Measurements from ENCODE around the gene LRRC9. TPM values are rescaled to one million over a fixed set of nuclear protein-coding genes. Genes with fewer than 3 reads are reported as not detected.

LRRC9 gene
- 10 to 100 TPM in 1 of 2 donors, 1 to 10 TPM in 1; 4.3 to 11.0 TPM for total RNA-seq
- 10.1 TPM for polyA plus RNA-seq (ENCODE audit: insufficient read depth, low read depth, low replicate concordance)
- long read RNA-seq, donor 1, result 0 reads
- long read RNA-seq, donor 2, result 0 reads

DNA sequence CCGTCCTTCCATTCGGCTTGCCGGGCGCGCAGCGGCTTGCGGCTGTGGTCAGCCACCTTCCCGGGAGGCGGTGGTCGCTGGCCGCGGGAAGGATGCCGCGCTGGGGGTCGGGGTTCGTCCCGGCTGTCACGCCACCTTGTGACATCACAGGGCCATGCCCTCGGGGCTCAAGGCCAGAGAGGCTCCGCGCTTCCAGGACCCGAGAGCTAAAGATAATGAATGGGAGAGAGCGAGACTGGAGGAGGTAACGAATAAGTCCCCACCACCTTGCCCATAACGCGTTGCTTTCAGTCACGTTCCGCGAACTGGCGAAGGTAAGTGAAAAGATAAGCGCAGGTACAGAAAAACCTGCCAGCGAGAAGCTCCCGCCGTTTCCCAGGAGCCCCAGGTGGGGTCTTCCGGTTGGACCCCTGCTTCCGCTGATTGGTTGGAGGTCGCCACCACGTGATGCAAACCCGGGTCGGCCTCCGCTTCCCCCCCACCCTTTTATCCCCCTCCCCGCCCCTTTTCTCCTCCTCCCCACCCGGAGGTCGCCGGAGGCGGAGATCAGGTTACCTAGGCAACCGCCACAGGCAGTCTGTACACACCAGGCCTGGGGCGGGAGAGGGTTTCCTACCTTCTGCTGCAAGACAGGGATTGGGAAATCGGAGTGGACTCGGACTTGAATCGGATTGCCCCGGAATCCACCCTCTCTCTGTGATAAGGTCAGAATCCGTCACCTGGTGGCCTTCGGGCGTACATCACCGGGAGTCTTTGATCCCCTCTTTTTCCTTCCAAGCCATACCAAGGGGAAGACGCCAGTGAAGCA, at the start of gene LRRC9:
TSS of gene LRRC9 (plus strand) at position 575 of the 808 bp plus-strand sequence.
- TF ChIP-seq POLR2A (IDR thresholded peaks at IDR 0.05) (no peak), CTCF (IDR thresholded peaks at IDR 0.05) (no peak)
- Histone ChIP-seq H3K4me1 (no peaks in the 10 kb centered on the region), H3K27me3 (no peaks in the 10 kb centered on the region), H3K4me3 (peak within 1 kb of the TSS; percentile 41 to 66), H3K27ac (no peak within 1 kb of the TSS), H3K36me3 (ENCODE audit: low read depth, missing control alignments) (no peaks in the 10 kb centered on the region), H3K9me3 (no peaks in the 10 kb centered on the region)
- intact Hi-C loops (cut with DNase I; ENCODE audit: low total_unique reads), result no loop called here
- 7 to 12% methylated on average over 41 to 56 of the region's 57 CpGs for WGBS, 2 donors
- peak; percentile 73 for DNase-seq

GRCh38 chr14:59870277-59871165, 49.4 kb upstream of the LRRC9 start, which contains the start of gene RTN1:
Gene RTN1, minus strand, starts transcription at chr14:59870776. Its CDS starts 146 bp downstream, at chr14:59870630.
- Histone ChIP-seq H3K27me3 (no peaks in the 10 kb centered on the region), H3K4me3 (peak within 1 kb of the TSS; percentile 59 to 66), H3K36me3 (ENCODE audit: low read depth, missing control alignments) (no peaks in the 10 kb centered on the region), H3K9me3 (no peaks in the 10 kb centered on the region), H3K4me1 (no peaks in the 10 kb centered on the region), H3K27ac (peak within 1 kb of the TSS; percentile 10 to 75)
- no peak for TF ChIP-seq CTCF (IDR thresholded peaks at IDR 0.05)
- TF ChIP-seq POLR2A (IDR thresholded peaks at IDR 0.05), result no peak
- whole genome bisulfite sequencing, 2 donors, result 0% methylated on average over 54 to 57 of the region's 84 CpGs
- intact Hi-C loops (cut with DNase I; ENCODE audit: low total_unique reads), result no loop called here
- DNase-seq, result peak; percentile 72

DNA sequence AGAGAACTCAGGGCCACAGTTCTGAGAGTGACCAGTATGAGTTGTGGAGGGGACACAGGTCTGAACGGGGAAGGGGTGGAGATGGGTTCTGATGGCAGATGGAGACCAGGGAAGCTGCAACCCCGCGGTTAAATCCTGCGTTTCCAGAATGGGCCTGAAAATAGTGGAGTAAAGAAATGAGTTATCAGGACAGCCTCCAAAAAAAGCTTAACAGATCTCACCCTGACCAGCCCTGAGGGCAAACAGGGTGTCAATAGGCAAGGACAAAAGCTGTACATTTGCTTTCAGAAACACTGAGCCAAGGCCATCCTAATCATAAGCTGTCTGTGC, 48.8 kb upstream of the LRRC9 start:
- H3K4me3 ChIP-seq, result peak overlapping the region; percentile 59 to 66
- DNase-seq, result no peak

DNA sequence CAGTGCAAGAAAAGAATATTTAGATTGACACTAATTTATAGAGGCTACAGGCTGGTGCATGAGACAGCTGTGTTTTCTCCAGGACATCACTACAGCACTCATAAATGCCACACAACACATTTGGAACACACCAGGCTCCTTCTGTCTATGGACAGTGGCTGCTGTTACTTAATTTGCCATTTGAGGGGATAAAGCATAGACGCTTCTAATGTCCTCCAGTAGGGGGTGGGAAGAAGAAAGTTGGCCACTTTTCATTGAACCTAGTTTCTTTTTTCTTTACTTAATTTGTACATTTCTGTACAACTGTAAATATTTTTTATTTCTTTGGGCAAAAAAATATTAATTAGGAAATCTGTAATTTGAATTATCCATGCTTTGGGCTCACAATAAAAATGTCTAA, 37.0 kb upstream of the LRRC9 start:
- no peak overlapping the region for H3K4me3 ChIP-seq
- H3K9me3 ChIP-seq, result no peaks in the 10 kb centered on the region
- 39 to 71% methylated on average over 1 of the region's 1 CpG for WGBS, 2 donors
- TF ChIP-seq POLR2A (IDR thresholded peaks at IDR 0.05), result no peak
- TF ChIP-seq CTCF (IDR thresholded peaks at IDR 0.05), result peak in 2 of 3 experiments; percentile 7 to 10
- no peak for DNase-seq
- no peaks in the 10 kb centered on the region for H3K4me1 ChIP-seq
- H3K27ac ChIP-seq, result no peak overlapping the region
- no peaks in the 10 kb centered on the region for H3K27me3 ChIP-seq
- no peaks in the 10 kb centered on the region for H3K36me3 ChIP-seq (ENCODE audit: low read depth, missing control alignments)
- intact Hi-C loops (cut with DNase I; ENCODE audit: low total_unique reads), result no loop called here

More for the DNA sequence above, 48.8 kb upstream of the LRRC9 start:
- no peak for TF ChIP-seq CTCF (IDR thresholded peaks at IDR 0.05)
- TF ChIP-seq POLR2A (IDR thresholded peaks at IDR 0.05), result no peak
- intact Hi-C loops (cut with DNase I; ENCODE audit: low total_unique reads), result no loop called here
- no peaks in the 10 kb centered on the region for H3K36me3 ChIP-seq (ENCODE audit: low read depth, missing control alignments)
- H3K4me1 ChIP-seq, result no peaks in the 10 kb centered on the region
- WGBS, 2 donors, result 4 to 6% methylated on average over 4 of the region's 4 CpGs
- H3K27ac ChIP-seq, result peak overlapping the region; percentile 10 to 75
- no peaks in the 10 kb centered on the region for H3K27me3 ChIP-seq
- H3K9me3 ChIP-seq, result no peaks in the 10 kb centered on the region
